ENCODE results near the gene SPPL3.
"Not testable (repeated sequence)": the region's sequence is repeated elsewhere in the genome, so short reads cannot be mapped to it uniquely, and the experiment has no call there.

SPPL3 gene

GRCh38 chr12:120920178-120920577, 16.0 kb upstream of the SPPL3 start:
- DNase-seq (ENCODE audit: low read depth in 2 of 2) = no peak

GRCh38 chr12:120917748-120918147, 13.6 kb upstream of the SPPL3 start:
- DNase-seq (ENCODE audit: low read depth in 2 of 2) = no peak

GRCh38 chr12:120916561-120916960, 12.4 kb upstream of the SPPL3 start:
- DNase-seq (ENCODE audit: low read depth in 2 of 2) = no peak

- DNase-seq (ENCODE audit: low read depth in 2 of 2) = no peak
These were observed 10.6 kb upstream of the SPPL3 start for GRCh38 chr12:120914794-120915193.

GRCh38 chr12:120909633-120910298, 5.6 kb upstream of the SPPL3 start:
- DNase-seq (ENCODE audit: low read depth in 2 of 2) = no peak

- DNase-seq (ENCODE audit: low read depth in 2 of 2) = no peak
These were observed 1.8 kb upstream of the SPPL3 start for GRCh38 chr12:120905856-120906384.

GRCh38 chr12:120903412-120904196, 554 bp downstream of the SPPL3 start:
- DNase-seq (ENCODE audit: low read depth in 2 of 2) = peak; percentile 34 to 59

- DNase-seq (ENCODE audit: low read depth in 2 of 2) = no peak
These were observed 1.2 kb downstream of the SPPL3 start for GRCh38 chr12:120902846-120903411.

GRCh38 chr12:120901818-120902217, 2.3 kb downstream of the SPPL3 start:
- DNase-seq (ENCODE audit: low read depth in 2 of 2) = no peak

GRCh38 chr12:120901101-120901500, 3.1 kb downstream of the SPPL3 start:
- not testable (repeated sequence) for DNase-seq (ENCODE audit: low read depth in 2 of 2)

GRCh38 chr12:120895532-120895931, 8.6 kb downstream of the SPPL3 start:
- DNase-seq (ENCODE audit: low read depth in 2 of 2) = no peak

GRCh38 chr12:120892265-120892664, 11.9 kb downstream of the SPPL3 start:
- no peak for DNase-seq (ENCODE audit: low read depth in 2 of 2)

- no peak for DNase-seq (ENCODE audit: low read depth in 2 of 2)
These were observed 13.2 kb downstream of the SPPL3 start for GRCh38 chr12:120890963-120891362.

- DNase-seq (ENCODE audit: low read depth in 2 of 2) = peak in 1 of 2 donors; percentile 8
These were observed 16.7 kb downstream of the SPPL3 start for GRCh38 chr12:120887253-120888043.

- DNase-seq (ENCODE audit: low read depth in 2 of 2) = no peak
These were observed 17.7 kb downstream of the SPPL3 start for GRCh38 chr12:120886199-120887018.

GRCh38 chr12:120885521-120885920, 18.6 kb downstream of the SPPL3 start:
- DNase-seq (ENCODE audit: low read depth in 2 of 2) = no peak

- no peak for DNase-seq (ENCODE audit: low read depth in 2 of 2)
These were observed 19.5 kb downstream of the SPPL3 start for GRCh38 chr12:120884644-120885043.

GRCh38 chr12:120882055-120882555, 22.1 kb downstream of the SPPL3 start:
- no peak for DNase-seq (ENCODE audit: low read depth in 2 of 2)

- no peak for DNase-seq (ENCODE audit: low read depth in 2 of 2)
These were observed 24.3 kb downstream of the SPPL3 start for GRCh38 chr12:120879718-120880300.

GRCh38 chr12:120879102-120879501, 25.1 kb downstream of the SPPL3 start:
- DNase-seq (ENCODE audit: low read depth in 2 of 2) = no peak
